Measurements from ENCODE around the gene COL28A1.
A peak's percentile ranks its signal among the peaks of the same experiment; 100 is the strongest.

The COL28A1 gene

GRCh38 chr7:7577888-7578287 is 42.2 kb upstream of the COL28A1 start:
- no peak for TF ChIP-seq CTCF (IDR thresholded peaks at IDR 0.05; ENCODE audit: insufficient read depth, low read length, poor library complexity, severe bottlenecking)
- peaks cover 6% of the 10 kb centered on the region for H3K36me3 ChIP-seq (ENCODE audit: control insufficient read depth, insufficient read depth, low read length)
- DNase-seq (ENCODE audit: extremely low read depth, insufficient read length) = no peak
- no peaks in the 10 kb centered on the region for H3K27me3 ChIP-seq (replicated peaks; ENCODE audit: control insufficient read depth, insufficient read depth, low read length)
- H3K4me3 ChIP-seq (replicated peaks; ENCODE audit: low read depth, low read length) = no peak overlapping the region

GRCh38 chr7:7576344-7576743 is 40.7 kb upstream of the COL28A1 start:
- Histone ChIP-seq H3K36me3 (ENCODE audit: control insufficient read depth, insufficient read depth, low read length) (peaks cover 6% of the 10 kb centered on the region), H3K27me3 (replicated peaks; ENCODE audit: control insufficient read depth, insufficient read depth, low read length) (no peaks in the 10 kb centered on the region), H3K4me3 (replicated peaks; ENCODE audit: low read depth, low read length) (no peak overlapping the region)
- no peak for DNase-seq (ENCODE audit: extremely low read depth, insufficient read length)
- TF ChIP-seq CTCF (IDR thresholded peaks at IDR 0.05; ENCODE audit: insufficient read depth, low read length, poor library complexity, severe bottlenecking) = no peak

GRCh38 chr7:7573701-7574100 is 38.0 kb upstream of the COL28A1 start:
- Histone ChIP-seq H3K36me3 (ENCODE audit: control insufficient read depth, insufficient read depth, low read length) (peaks cover 6% of the 10 kb centered on the region), H3K4me3 (replicated peaks; ENCODE audit: low read depth, low read length) (no peak overlapping the region), H3K27me3 (replicated peaks; ENCODE audit: control insufficient read depth, insufficient read depth, low read length) (no peaks in the 10 kb centered on the region)
- no peak for DNase-seq (ENCODE audit: extremely low read depth, insufficient read length)
- no peak for TF ChIP-seq CTCF (IDR thresholded peaks at IDR 0.05; ENCODE audit: insufficient read depth, low read length, poor library complexity, severe bottlenecking)

GRCh38 chr7:7570584-7570983 is 34.9 kb upstream of the COL28A1 start:
- Histone ChIP-seq H3K4me3 (replicated peaks; ENCODE audit: low read depth, low read length) (no peak overlapping the region; the same call in 1 of the 2 replicates), H3K36me3 (ENCODE audit: control insufficient read depth, insufficient read depth, low read length) (peaks cover 6% of the 10 kb centered on the region), H3K27me3 (replicated peaks; ENCODE audit: control insufficient read depth, insufficient read depth, low read length) (no peaks in the 10 kb centered on the region)
- DNase-seq (ENCODE audit: extremely low read depth, insufficient read length) = no peak
- TF ChIP-seq CTCF (IDR thresholded peaks at IDR 0.05; ENCODE audit: insufficient read depth, low read length, poor library complexity, severe bottlenecking) = no peak

- Histone ChIP-seq H3K4me3 (replicated peaks; ENCODE audit: low read depth, low read length) (peak overlapping the region; percentile 89), H3K36me3 (ENCODE audit: control insufficient read depth, insufficient read depth, low read length) (peaks cover 6% of the 10 kb centered on the region), H3K27me3 (replicated peaks; ENCODE audit: control insufficient read depth, insufficient read depth, low read length) (no peaks in the 10 kb centered on the region)
- no peak for TF ChIP-seq CTCF (IDR thresholded peaks at IDR 0.05; ENCODE audit: insufficient read depth, low read length, poor library complexity, severe bottlenecking)
- no peak for DNase-seq (ENCODE audit: extremely low read depth, insufficient read length)
These were observed 33.9 kb upstream of the COL28A1 start for GRCh38 chr7:7569615-7570014.

GRCh38 chr7:7569081-7569527 is 33.4 kb upstream of the COL28A1 start:
- no peak for TF ChIP-seq CTCF (IDR thresholded peaks at IDR 0.05; ENCODE audit: insufficient read depth, low read length, poor library complexity, severe bottlenecking)
- Histone ChIP-seq H3K4me3 (replicated peaks; ENCODE audit: low read depth, low read length) (peak overlapping the region; percentile 89), H3K27me3 (replicated peaks; ENCODE audit: control insufficient read depth, insufficient read depth, low read length) (no peaks in the 10 kb centered on the region), H3K36me3 (ENCODE audit: control insufficient read depth, insufficient read depth, low read length) (peaks cover 6% of the 10 kb centered on the region)
- peak; percentile 49 for DNase-seq (ENCODE audit: extremely low read depth, insufficient read length)

Data from GM06990 (cell line).